GM12878 (cell line): ENCODE measurements around the gene DTD1. TPM values are rescaled to one million over a fixed set of nuclear protein-coding genes. Genes with fewer than 3 reads are reported as not detected.
A peak's percentile ranks its signal among the peaks of the same experiment; 100 is the strongest.

Source experiments
- ASH2L ChIP-seq: fragments of 300-600, 200-600 bp; sonication (generic); IDR thresholded peaks from 2 replicates; pipeline ENCODE4 v1.6.1; 2017; ENCODE audit warnings: low read depth, mild to moderate bottlenecking, borderline replicate concordance
- ATF7 ChIP-seq: fragments of 450-650 bp; IDR thresholded peaks from 2 replicates; pipeline ENCODE4 v1.6.1; 2016; ENCODE audit warnings: low read depth, mild to moderate bottlenecking
- BACH1 ChIP-seq: fragments of 450-650 bp; IDR thresholded peaks from 2 replicates; pipeline ENCODE4 v1.6.1; 2017; ENCODE audit warnings: mild to moderate bottlenecking, borderline replicate concordance
- CBX5 ChIP-seq: sonication (generic); IDR thresholded peaks from 2 replicates; pipeline ENCODE4 v1.6.1; 2016; ENCODE audit warnings: low read depth, moderate library complexity, mild to moderate bottlenecking, inconsistent platforms
- CHD1 ChIP-seq: IDR thresholded peaks from 2 replicates; pipeline ENCODE4 v1.6.1; 2012; ENCODE audit warnings: low read depth, low read length, improper control_type of control experiment
- CHD4 ChIP-seq: fragments of 200-600 bp; sonication (generic); IDR thresholded peaks from 2 replicates; pipeline ENCODE4 v1.6.1; 2016; ENCODE audit warnings: mild to moderate bottlenecking
- DPF2 ChIP-seq: fragments of 450-650 bp; IDR thresholded peaks from 2 replicates; pipeline ENCODE4 v1.6.1; 2017; ENCODE audit warnings: mild to moderate bottlenecking
- GATAD2B ChIP-seq: fragments of 450-650 bp; conservative IDR thresholded peaks from 2 replicates; pipeline ENCODE4 v1.6.1; 2017; ENCODE audit warnings: low read depth, mild to moderate bottlenecking, moderate library complexity
- JUNB ChIP-seq: IDR thresholded peaks from 2 replicates; pipeline ENCODE4 v1.6.1; 2016; ENCODE audit warnings: antibody characterized with exemption, mild to moderate bottlenecking
- JUND ChIP-seq: IDR thresholded peaks from 2 replicates; pipeline ENCODE4 v1.6.1; 2012; ENCODE audit warnings: low read depth, mild to moderate bottlenecking, low read length, improper control_type of control experiment, moderate library complexity
- KLF5 ChIP-seq: fragments of 450-650 bp; IDR thresholded peaks from 2 replicates; pipeline ENCODE4 v1.6.1; 2014; ENCODE audit warnings: mild to moderate bottlenecking; ENCODE audit not compliant: partially characterized antibody
- MEF2A ChIP-seq: IDR thresholded peaks from 2 replicates; pipeline ENCODE4 v1.6.1; 2011; ENCODE audit warnings: low read depth, mild to moderate bottlenecking, low read length, moderate library complexity; ENCODE audit not compliant: insufficient read depth
- MTA2 ChIP-seq: fragments of 450-650 bp; IDR thresholded peaks from 2 replicates; pipeline ENCODE4 v1.6.1; 2016; ENCODE audit warnings: low read depth, mild to moderate bottlenecking, moderate library complexity
- NFYB ChIP-seq: IDR thresholded peaks from 2 replicates; pipeline ENCODE4 v1.6.1; 2011; ENCODE audit warnings: low read depth, mild to moderate bottlenecking, low read length, improper control_type of control experiment, moderate library complexity; ENCODE audit not compliant: insufficient read depth
- NKRF ChIP-seq: fragments of 450-650 bp; conservative IDR thresholded peaks from 2 replicates; pipeline ENCODE4 v1.6.1; 2017; ENCODE audit warnings: mild to moderate bottlenecking, moderate library complexity
- NRF1 ChIP-seq: conservative IDR thresholded peaks from 2 replicates; pipeline ENCODE4 v1.6.1; 2011; ENCODE audit warnings: mild to moderate bottlenecking, low read depth, low read length, improper control_type of control experiment
- PML ChIP-seq: IDR thresholded peaks from 2 replicates; pipeline ENCODE4 v1.6.1; 2012; ENCODE audit warnings: low read length, inconsistent platforms
- POLR2AphosphoS5 ChIP-seq: IDR thresholded peaks from 2 replicates; pipeline ENCODE4 v1.6.1; 2011; ENCODE audit warnings: mild to moderate bottlenecking, low read length, inconsistent platforms
- SMAD1 ChIP-seq: fragments of 450-650 bp; IDR thresholded peaks from 2 replicates; pipeline ENCODE4 v1.6.1; 2018; ENCODE audit warnings: mild to moderate bottlenecking, low read depth; ENCODE audit not compliant: partially characterized antibody
- SP1 ChIP-seq: IDR thresholded peaks from one replicate; pipeline ENCODE4 v1.6.1; 2011; ENCODE audit warnings: low read depth, low read length
- SRF ChIP-seq, 2 experiments: IDR thresholded peaks; 2 replicates each; pipeline ENCODE4 v1.6.1; 2011; ENCODE audit warnings: low read depth in 2 of 2, low read length in 2 of 2, mild to moderate bottlenecking in 1 of 2, moderate library complexity in 1 of 2
- TAF1 ChIP-seq: IDR thresholded peaks from 2 replicates; pipeline ENCODE4 v1.6.1; 2011; ENCODE audit warnings: mild to moderate bottlenecking, low read depth, low read length, borderline replicate concordance
- ZNF687 ChIP-seq: fragments of 450-650 bp; IDR thresholded peaks from 2 replicates; pipeline ENCODE4 v1.6.1; 2017; ENCODE audit warnings: mild to moderate bottlenecking, moderate library complexity
- polyA plus RNA-seq, 11 experiments: library from polyadenylated mRNA; depleted of rRNA in 4 of 11; unstranded in 6 of 11; stranded (reverse) in 5 of 11; fragments of >200 nt; fragmentation: Nextera tagmentation in 4 of 11; fragmentation: Illumina TruSeq in 1 of 11; extraction: Ambion mirVana in 4 of 11; extraction: Trizol in 1 of 11; gene quantifications; 1 replicate in 1 of 11; 2 replicates in 10 of 11; pipeline versions ENCODE4 v1.2.1 to v1.2.3, GENCODE V29; 2011 to 2016; ENCODE audit warnings: inconsistent platforms in 2 of 11, missing spikeins in 2 of 11, low read depth in 1 of 11
- total RNA-seq, 4 experiments: library from RNA; depleted of rRNA in 3 of 4; stranded (reverse); fragments of >200 nt in 3 of 4; fragmentation: Illumina TruSeq in 1 of 4; extraction: Trizol in 1 of 4; gene quantifications; 2 replicates each; pipeline versions ENCODE4 v1.2.1 to v1.2.3, GENCODE V29; 2013 to 2021
- TF ChIP-seq, protein P1 (sequence below): fragments of 450-650 bp; IDR thresholded peaks from 2 replicates; pipeline ENCODE4 v1.6.1; 2018; ENCODE audit warnings: mild to moderate bottlenecking, low read depth, moderate library complexity; ENCODE audit not compliant: partially characterized antibody

DTD1 gene
- total and polyA plus RNA-seq, 10 of the 15 experiments (the other 5 are each of a cell fraction or from before 2014, with no cell fraction given), result 24.3 to 99.8 (median 63.3) TPM

DNA sequence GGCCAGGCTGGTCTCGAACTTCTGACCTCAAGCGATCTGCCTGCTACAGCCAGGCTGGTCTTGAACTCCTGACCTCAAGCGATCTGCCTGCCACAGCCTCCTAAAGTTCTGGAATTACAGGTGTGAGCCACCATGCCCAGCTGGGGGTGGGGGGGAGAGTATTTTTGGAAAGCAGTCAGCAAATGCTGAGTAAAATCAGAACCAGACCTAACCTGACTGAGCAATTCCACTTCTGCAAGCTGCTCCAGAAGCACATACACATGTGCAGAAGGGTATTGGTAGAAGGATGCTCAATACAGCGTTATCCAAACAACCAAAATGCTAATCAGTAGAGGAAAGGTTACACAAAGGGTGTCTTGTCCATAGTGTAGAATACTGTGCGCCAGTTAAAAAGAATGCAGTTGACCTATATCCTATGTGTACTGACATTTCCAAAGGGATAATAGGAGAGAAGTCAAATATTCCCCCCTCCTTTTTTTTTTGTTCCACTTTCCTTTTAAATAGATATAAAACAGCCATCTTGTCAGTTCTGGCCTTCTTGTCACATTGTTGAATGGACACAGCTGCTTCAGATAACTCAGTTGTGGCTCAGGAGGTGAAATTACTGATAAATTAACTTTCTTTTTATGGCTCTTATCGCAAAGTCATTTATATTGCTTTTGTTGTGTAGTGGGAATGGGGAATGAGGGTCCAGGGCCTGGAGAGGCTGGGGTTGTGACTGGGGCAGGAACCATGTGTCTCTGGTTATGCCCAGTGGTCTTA is 74.6 kb downstream of the DTD1 start (continued):
- TF ChIP-seq, protein P1, sequence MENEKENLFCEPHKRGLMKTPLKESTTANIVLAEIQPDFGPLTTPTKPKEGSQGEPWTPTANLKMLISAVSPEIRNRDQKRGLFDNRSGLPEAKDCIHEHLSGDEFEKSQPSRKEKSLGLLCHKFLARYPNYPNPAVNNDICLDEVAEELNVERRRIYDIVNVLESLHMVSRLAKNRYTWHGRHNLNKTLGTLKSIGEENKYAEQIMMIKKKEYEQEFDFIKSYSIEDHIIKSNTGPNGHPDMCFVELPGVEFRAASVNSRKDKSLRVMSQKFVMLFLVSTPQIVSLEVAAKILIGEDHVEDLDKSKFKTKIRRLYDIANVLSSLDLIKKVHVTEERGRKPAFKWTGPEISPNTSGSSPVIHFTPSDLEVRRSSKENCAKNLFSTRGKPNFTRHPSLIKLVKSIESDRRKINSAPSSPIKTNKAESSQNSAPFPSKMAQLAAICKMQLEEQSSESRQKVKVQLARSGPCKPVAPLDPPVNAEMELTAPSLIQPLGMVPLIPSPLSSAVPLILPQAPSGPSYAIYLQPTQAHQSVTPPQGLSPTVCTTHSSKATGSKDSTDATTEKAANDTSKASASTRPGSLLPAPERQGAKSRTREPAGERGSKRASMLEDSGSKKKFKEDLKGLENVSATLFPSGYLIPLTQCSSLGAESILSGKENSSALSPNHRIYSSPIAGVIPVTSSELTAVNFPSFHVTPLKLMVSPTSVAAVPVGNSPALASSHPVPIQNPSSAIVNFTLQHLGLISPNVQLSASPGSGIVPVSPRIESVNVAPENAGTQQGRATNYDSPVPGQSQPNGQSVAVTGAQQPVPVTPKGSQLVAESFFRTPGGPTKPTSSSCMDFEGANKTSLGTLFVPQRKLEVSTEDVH, result no peak
- TF ChIP-seq MTA2 (no peak), MEF2A (peak; percentile 96), DPF2 (no peak), POLR2AphosphoS5 (no peak), NRF1 (no peak), JUND (no peak), NFYB (no peak), SP1 (no peak), CBX5 (peak; percentile 83), TAF1 (no peak), NKRF (no peak), PML (0 out of 2 replicates have a peak, but pooled peaks have one; percentile 27), ASH2L (no peak), GATAD2B (no peak), JUNB (peak; percentile 88), ATF7 (no peak), BACH1 (no peak), SRF (IDR thresholded peaks at IDR 0.05; ENCODE audit: low read depth in 2 of 2, low read length in 2 of 2) (no peak), ZNF687 (no peak), KLF5 (no peak), CHD1 (no peak), CHD4 (no peak), SMAD1 (no peak)
